ENCODE measurements around the gene BPIFB2.
"Not testable (repeated sequence)": the region's sequence is repeated elsewhere in the genome, so short reads cannot be mapped to it uniquely, and the experiment has no call there.

BPIFB2 gene

GRCh38 chr20:32971703-32972161 is 35.8 kb upstream of the BPIFB2 start:
- no peak for DNase-seq

DNA sequence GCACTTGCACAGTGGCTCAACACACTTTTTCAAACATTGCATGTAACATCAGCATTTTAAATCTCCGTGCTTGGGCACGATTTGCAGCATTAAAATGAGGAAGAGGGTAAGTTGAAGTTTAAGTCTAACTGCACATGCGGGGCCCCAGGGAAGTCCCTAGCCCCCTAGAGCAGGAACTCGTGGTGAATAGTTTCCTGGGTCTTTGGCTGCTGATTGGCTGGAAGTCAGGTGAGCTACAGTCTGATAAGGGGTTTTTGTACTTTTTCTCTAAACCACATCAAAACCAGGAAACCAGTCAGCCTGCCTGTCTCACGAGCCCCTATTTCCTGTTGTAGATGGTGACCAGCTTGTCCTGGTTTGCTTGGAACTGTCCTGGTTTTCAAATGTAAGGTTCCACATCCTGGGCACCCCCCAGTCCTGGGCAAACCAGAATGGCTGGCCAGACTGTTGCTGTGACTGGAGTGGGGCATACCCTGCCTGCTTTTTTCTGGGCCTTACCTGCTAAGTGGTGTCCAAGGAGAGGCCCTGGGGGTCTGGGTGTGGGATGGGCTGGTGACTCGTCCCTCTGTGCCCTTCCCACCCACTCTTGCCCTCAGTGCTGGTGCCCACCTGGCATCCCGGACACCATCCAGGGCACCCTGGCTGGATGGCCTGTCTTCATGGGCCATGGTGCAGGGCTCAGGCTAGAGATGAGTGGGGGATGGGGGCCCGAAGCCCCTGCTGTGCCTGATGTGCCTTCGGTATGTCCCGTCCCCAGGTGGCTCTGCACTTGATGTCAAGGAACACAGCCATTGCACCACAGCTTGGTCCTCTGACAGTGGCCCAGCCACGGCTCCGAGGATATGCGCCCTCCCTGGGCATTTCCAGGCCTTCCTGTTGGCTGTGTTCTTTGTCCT is 35.1 kb upstream of the BPIFB2 start:
- DNase-seq = no peak

GRCh38 chr20:32973077-32973717 is 34.3 kb upstream of the BPIFB2 start:
- DNase-seq = no peak

GRCh38 chr20:32974204-32975064 is 33.1 kb upstream of the BPIFB2 start:
- DNase-seq = not testable (repeated sequence)

GRCh38 chr20:32975121-32975520 is 32.4 kb upstream of the BPIFB2 start:
- not testable (repeated sequence) for DNase-seq

DNA sequence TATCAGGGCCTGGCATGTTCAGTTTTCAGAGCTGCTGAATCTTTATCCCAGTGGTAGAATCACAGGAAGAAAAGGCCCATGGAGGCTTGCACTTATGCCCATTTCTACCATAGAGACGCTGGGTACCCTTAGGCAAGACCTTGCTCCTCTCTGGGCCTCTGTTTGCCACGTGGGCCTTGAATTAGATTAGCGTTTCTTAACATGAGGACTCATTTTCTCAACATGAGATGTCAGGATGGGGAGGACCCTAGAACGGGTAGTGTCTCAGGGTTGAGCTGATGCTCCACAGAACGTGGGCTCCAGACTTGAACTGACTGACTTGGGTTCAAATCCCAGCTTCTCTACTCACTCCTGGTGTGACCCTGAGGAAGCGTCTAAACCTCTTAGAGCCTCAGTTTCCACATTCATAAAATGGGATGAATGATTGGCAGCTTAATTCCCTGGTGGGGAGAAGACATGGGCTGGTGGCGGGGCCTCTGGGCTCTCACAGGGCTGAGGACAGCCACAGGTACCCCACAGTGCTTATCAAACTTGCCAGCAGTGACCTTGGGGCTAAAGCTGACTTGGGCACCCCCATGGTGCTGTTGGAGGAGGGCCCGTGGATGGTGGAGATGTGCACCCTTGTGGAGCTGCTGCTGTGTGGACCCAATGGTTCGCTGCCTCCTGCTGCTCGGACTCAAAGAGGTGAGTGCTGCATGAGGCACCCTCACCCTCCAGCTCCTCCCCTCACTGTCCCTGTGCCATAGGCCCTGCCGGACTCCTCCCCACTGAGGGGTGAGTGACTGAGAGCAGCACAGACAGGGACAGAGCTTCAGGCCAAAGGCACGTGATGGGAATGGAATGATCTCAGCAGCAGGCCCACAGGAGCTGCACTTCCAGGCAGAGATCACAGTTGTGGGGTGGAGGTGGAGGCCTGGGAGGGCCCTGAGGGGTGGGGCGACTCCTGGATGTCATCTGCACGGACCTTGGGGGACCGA is 31.5 kb upstream of the BPIFB2 start:
- DNase-seq = no peak

GRCh38 chr20:32976746-32977145 is 30.8 kb upstream of the BPIFB2 start:
- no peak for DNase-seq

GRCh38 chr20:32977281-32978008 is 30.1 kb upstream of the BPIFB2 start:
- no peak for DNase-seq

DNA sequence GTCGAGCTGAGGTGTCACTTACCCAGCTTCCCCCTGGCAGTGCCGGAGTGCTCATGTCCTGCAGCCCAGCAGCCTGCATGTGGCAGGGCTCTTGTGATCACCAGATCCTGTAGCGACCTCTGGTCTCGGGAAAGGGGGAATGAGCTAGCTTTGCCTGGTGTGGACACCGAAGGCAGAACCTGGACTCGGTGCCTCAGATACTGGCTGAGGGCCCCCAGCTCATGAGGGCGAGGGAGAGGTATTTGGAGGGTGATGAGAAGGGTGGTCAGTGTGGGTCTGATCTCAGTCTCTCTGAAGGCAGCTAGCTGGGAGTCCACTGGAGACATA is 29.5 kb upstream of the BPIFB2 start:
- no peak for DNase-seq

- no peak for DNase-seq
Observed at GRCh38 chr20:32979201-32979998, 28.1 kb upstream of the BPIFB2 start.

GRCh38 chr20:32980131-32980941 is 27.2 kb upstream of the BPIFB2 start:
- no peak for DNase-seq

- DNase-seq = no peak
Observed at GRCh38 chr20:32980990-32981389, 26.5 kb upstream of the BPIFB2 start.

GRCh38 chr20:32982617-32983458 is 24.7 kb upstream of the BPIFB2 start:
- peak; percentile 15 for DNase-seq

DNA sequence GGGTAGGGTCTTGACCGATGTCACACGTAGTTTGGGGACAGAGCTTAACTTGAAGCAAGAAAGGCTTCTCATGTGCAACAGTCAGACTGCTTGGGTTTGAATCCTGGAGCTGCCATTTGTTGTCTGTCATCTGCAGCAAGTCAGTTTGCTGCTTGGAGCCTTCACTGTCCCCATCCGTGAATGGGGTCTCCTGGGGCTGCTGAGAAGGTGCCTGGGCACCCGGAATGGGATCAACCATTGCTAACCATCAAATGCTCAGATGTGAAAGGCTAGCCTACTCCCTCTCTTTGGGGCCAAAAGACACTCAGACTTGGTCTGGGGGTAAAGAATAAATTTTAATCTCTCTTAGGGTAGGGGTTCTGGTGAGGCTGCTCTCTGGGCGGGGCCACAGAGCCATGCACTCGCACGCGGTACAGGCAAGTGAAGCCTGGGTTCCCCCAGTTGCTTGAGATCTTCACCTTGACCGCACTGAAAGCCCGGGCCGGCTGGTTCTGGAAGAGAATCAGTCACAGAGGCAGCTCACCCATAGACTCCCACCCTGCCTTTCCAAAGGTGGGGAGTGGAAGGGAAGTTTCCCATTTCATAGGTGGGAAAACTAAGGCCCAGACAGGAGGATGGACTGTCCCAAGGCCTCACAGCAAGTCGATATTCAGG is 23.9 kb upstream of the BPIFB2 start:
- no peak for DNase-seq

DNA sequence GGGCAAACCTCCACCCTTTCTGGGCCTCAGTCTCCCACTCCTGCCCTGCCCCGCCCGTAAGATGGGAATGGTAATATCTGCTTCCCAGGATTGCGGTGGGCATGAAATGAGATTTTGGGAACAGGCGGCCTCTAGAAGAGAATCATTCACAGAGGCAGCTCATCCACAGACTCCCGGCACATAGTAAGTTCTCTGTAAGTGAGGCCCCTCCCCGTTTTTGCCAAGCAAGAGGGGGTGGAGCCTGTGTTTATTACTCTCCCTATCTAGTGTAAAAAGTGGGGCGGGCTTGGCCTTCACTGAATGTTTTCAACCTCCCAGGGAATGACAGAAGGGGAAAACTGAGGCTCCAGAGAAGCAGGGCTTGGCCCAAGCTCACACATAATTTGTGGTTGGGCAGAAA is 23.3 kb upstream of the BPIFB2 start:
- DNase-seq = no peak

- no peak for DNase-seq
Observed at GRCh38 chr20:32984631-32985354, 22.7 kb upstream of the BPIFB2 start.

DNA sequence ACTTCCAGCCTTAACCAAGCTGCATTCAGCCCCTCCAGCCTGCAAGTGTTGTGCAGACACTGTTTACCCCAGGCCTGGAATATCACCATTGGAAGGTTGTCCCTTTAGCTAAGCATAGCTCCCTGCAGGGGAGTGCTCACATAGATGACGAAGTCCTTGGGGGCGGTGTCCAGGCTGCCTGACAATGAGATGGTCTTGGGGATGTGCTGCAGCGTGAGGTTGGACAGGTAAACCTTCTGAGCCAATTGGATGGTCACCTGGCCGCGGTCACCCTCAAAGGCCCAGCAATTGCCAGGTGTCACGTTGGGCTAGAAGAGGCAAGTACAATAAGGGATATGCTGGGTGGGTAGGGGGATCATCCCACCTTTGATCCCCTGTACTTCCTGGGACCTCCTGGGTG is 21.9 kb upstream of the BPIFB2 start:
- DNase-seq = no peak
